Measurements from ENCODE around the gene PLD6. TPM values are rescaled to one million over a fixed set of nuclear protein-coding genes. Genes with fewer than 3 reads are reported as not detected.
A peak's percentile ranks its signal among the peaks of the same experiment; 100 is the strongest.

PLD6 gene
- total RNA-seq, 1 experiment from 2014 or later, result 15.5 TPM

DNA sequence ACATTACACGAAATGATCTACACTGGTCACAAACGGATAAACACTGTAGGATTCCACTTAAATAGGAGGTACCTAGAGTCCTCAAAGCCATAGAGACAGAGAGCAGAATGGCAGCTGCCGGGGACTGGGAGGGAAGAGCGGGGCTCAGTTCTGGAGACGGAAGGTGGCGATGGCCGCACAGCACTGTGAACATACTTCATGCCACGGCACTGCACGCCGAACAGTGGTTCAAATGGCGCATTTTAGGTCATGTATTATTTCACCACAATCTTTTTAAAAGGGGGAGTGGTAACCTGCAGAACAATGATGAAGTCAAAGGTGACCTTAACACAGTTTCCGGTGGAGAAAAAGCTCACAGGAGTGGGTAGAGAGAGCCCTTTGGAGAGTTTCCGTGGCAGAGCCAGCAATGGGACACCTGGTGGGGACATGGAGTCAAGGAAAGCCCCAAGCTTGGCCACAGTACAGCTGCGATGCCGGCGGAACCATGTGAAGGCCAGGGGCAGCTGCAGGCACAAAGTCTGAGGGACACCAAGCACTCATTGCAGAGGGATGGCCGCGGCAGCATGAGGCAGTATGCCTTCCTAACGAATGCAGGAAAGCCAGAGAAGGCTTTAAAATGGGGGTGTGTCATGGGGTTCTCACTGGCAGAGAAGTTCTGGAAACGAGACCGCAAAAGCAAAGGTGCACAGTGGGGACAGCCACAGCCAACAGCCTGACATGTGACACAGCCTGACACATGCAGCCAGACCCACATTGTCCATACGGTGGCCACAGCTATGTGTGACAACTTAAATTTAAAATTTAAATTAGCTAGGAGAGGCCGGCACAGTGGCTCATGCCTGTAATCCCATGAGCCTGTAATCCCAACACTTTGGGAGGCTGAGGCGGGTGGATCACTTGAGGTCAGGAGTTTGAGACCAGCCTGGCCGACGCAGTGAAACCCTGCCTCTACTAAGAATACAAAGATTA is 23.6 kb upstream of the PLD6 start:
- intact Hi-C loops (cut with micrococcal nuclease; ENCODE audit: unreplicated experiment), result no loop called here
- POLR2A ChIA-PET (ENCODE audit: low non-redundant PET), result interaction anchor here (0.6 kb wide), 1 partner anchor 44 kb away, joined by 3 read pairs; no protein-coding TSS in a partner anchor
- Histone ChIP-seq H3K9me3 (ENCODE audit: low read depth, low read length, poor library complexity, severe bottlenecking) (no peaks in the 10 kb centered on the region), H3K27ac (ENCODE audit: low read depth, low read length, poor library complexity, severe bottlenecking) (peak overlapping the region; percentile 74), H3K27me3 (replicated peaks; ENCODE audit: insufficient read depth, low read depth, low read length, poor library complexity) (no peaks in the 10 kb centered on the region), H3K36me3 (ENCODE audit: insufficient read depth, low read length, poor library complexity, severe bottlenecking) (peaks cover 60% of the 10 kb centered on the region), H3K4me3 (ENCODE audit: low read depth, low read length, poor library complexity, severe bottlenecking) (no peak overlapping the region), H3K4me1 (ENCODE audit: insufficient read depth, low read length, poor library complexity, severe bottlenecking) (peaks cover 14% of the 10 kb centered on the region)
- DNase-seq (ENCODE audit: low spot score), result no peak
- TF ChIP-seq EZH2 (IDR thresholded peaks at IDR 0.05; ENCODE audit: borderline replicate concordance, low read depth, low read length, poor library complexity, severe bottlenecking), result no peak
- TF ChIP-seq, protein P1, sequence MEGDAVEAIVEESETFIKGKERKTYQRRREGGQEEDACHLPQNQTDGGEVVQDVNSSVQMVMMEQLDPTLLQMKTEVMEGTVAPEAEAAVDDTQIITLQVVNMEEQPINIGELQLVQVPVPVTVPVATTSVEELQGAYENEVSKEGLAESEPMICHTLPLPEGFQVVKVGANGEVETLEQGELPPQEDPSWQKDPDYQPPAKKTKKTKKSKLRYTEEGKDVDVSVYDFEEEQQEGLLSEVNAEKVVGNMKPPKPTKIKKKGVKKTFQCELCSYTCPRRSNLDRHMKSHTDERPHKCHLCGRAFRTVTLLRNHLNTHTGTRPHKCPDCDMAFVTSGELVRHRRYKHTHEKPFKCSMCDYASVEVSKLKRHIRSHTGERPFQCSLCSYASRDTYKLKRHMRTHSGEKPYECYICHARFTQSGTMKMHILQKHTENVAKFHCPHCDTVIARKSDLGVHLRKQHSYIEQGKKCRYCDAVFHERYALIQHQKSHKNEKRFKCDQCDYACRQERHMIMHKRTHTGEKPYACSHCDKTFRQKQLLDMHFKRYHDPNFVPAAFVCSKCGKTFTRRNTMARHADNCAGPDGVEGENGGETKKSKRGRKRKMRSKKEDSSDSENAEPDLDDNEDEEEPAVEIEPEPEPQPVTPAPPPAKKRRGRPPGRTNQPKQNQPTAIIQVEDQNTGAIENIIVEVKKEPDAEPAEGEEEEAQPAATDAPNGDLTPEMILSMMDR (conservative IDR thresholded peaks at IDR 0.05; ENCODE audit: low read depth, low read length), result no peak
- CTCF ChIA-PET, result no interaction called here
- BruUV-seq (replicated peaks), result no TSS peak

DNA sequence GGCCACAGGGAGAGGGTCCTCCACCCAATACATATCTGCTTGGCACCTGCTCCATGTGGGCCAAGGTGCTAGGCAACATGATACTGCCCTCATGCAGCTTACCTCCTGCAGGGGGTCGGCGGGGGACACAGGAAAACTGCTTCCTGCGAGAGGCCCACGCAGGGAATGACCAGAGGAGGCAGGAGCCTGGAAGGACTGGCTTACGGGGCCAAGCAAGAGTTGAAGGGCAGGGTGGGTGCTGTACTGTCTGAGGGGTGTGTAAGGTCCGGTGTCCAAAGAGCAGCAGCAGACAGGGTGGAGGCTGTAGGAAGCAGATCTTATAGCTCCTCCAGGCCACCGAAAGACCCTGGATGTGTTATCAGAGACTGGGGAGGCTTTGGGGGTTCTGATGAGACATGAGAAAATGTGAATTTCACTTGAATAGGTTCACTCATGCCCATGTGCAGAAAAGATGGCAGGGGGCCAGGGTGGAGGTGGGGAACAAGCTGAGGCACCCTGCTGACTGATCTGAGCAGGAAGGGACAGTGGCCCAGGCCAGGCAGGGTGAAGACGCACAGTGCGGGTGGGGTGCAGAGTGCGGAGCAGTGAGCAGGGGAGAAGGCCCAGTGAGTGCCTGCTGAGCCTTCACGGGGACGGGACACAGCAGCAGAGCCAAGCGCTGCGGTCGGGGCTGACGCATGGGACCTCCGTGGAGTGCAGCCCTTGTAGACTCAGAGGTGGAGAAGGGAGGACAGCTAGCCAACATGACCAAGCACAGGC is 22.6 kb upstream of the PLD6 start:
- intact Hi-C loops (cut with micrococcal nuclease; ENCODE audit: unreplicated experiment), result no loop called here
- CTCF ChIA-PET, result no interaction called here
- TF ChIP-seq, protein P1 (conservative IDR thresholded peaks at IDR 0.05; ENCODE audit: low read depth, low read length), result no peak
- no peak for TF ChIP-seq EZH2 (IDR thresholded peaks at IDR 0.05; ENCODE audit: borderline replicate concordance, low read depth, low read length, poor library complexity, severe bottlenecking)
- no peak overlapping the region for H3K4me3 ChIP-seq (ENCODE audit: low read depth, low read length, poor library complexity, severe bottlenecking)
- peaks cover 14% of the 10 kb centered on the region for H3K4me1 ChIP-seq (ENCODE audit: insufficient read depth, low read length, poor library complexity, severe bottlenecking)
- H3K9me3 ChIP-seq (ENCODE audit: low read depth, low read length, poor library complexity, severe bottlenecking), result no peaks in the 10 kb centered on the region
- BruUV-seq (replicated peaks), result no TSS peak
- no peaks in the 10 kb centered on the region for H3K27me3 ChIP-seq (replicated peaks; ENCODE audit: insufficient read depth, low read depth, low read length, poor library complexity)
- no peak for DNase-seq (ENCODE audit: low spot score)
- POLR2A ChIA-PET (ENCODE audit: low non-redundant PET), result interaction anchor here (0.6 kb wide), 1 partner anchor 45 kb away, joined by 3 read pairs; no protein-coding TSS in a partner anchor
- H3K36me3 ChIP-seq (ENCODE audit: insufficient read depth, low read length, poor library complexity, severe bottlenecking), result peaks cover 67% of the 10 kb centered on the region
- H3K27ac ChIP-seq (ENCODE audit: low read depth, low read length, poor library complexity, severe bottlenecking), result peak overlapping the region; percentile 74

- no peak for TF ChIP-seq EZH2 (IDR thresholded peaks at IDR 0.05; ENCODE audit: borderline replicate concordance, low read depth, low read length, poor library complexity, severe bottlenecking)
- TF ChIP-seq, protein P1 (conservative IDR thresholded peaks at IDR 0.05; ENCODE audit: low read depth, low read length), result no peak
- peak; percentile 71 for DNase-seq (ENCODE audit: low spot score)
- no peak overlapping the region for H3K4me3 ChIP-seq (ENCODE audit: low read depth, low read length, poor library complexity, severe bottlenecking)
- ChIA-PET POLR2A (ENCODE audit: low non-redundant PET) (no interaction called here), CTCF (no interaction called here)
- peaks cover 14% of the 10 kb centered on the region for H3K4me1 ChIP-seq (ENCODE audit: insufficient read depth, low read length, poor library complexity, severe bottlenecking)
- intact Hi-C loops (cut with micrococcal nuclease; ENCODE audit: unreplicated experiment), result no loop called here
- no peaks in the 10 kb centered on the region for H3K27me3 ChIP-seq (replicated peaks; ENCODE audit: insufficient read depth, low read depth, low read length, poor library complexity)
- H3K36me3 ChIP-seq (ENCODE audit: insufficient read depth, low read length, poor library complexity, severe bottlenecking), result peaks cover 72% of the 10 kb centered on the region
- peak overlapping the region; percentile 74 for H3K27ac ChIP-seq (ENCODE audit: low read depth, low read length, poor library complexity, severe bottlenecking)
- no peaks in the 10 kb centered on the region for H3K9me3 ChIP-seq (ENCODE audit: low read depth, low read length, poor library complexity, severe bottlenecking)
- no TSS peak for BruUV-seq (replicated peaks)
Observed at GRCh38 chr17:17227608-17228520, 21.7 kb upstream of the PLD6 start.
